MM.1S (cell line): ENCODE data around the gene MYRF.

Experiments
- DNase-seq: peaks from one replicate; pipeline ENCODE4 v3.0.0-alpha.2; 2015
- H2AFZ ChIP-seq: fragments of 300-600 bp; sonication (generic); 2 replicates; pipeline ENCODE4 v1.6.0; 2016; ENCODE audit warnings: antibody characterized with exemption, low read length
- H3F3A ChIP-seq: fragments of 300-600 bp; sonication (generic); 2 replicates; pipeline ENCODE4 v1.6.1; 2016; ENCODE audit warnings: mild to moderate bottlenecking, antibody characterized with exemption, low read length, moderate library complexity, mixed read lengths; ENCODE audit not compliant: insufficient read depth
- H3K27ac ChIP-seq: fragments of 300-600 bp; sonication (generic); 2 replicates; pipeline ENCODE4 v1.5.1; 2016; ENCODE audit warnings: mild to moderate bottlenecking, low read length
- H3K27me3 ChIP-seq: fragments of 300-600 bp; sonication (generic); replicated peaks from 2 replicates; pipeline ENCODE4 v1.6.0; 2016; ENCODE audit warnings: low read length; ENCODE audit not compliant: insufficient read depth
- H3K36me3 ChIP-seq: fragments of 300-600 bp; sonication (generic); replicated peaks from 2 replicates; pipeline ENCODE4 v1.6.1; 2016; ENCODE audit warnings: mild to moderate bottlenecking, low read length, mixed read lengths; ENCODE audit not compliant: insufficient read depth
- H3K4me1 ChIP-seq: fragments of 300-600 bp; sonication (generic); 2 replicates; pipeline ENCODE4 v1.6.1; 2016; ENCODE audit warnings: low read length, mixed read lengths
- H3K4me2 ChIP-seq: fragments of 300-600 bp; sonication (generic); 2 replicates; pipeline ENCODE4 v1.6.0; 2016; ENCODE audit warnings: low read depth, low read length
- H3K4me3 ChIP-seq: fragments of 300-600 bp; sonication (generic); 2 replicates; pipeline ENCODE4 v1.5.1; 2016; ENCODE audit warnings: low read length, mixed read lengths
- H3K79me2 ChIP-seq: fragments of 300-600 bp; sonication (generic); 2 replicates; pipeline ENCODE4 v1.6.1; 2016; ENCODE audit warnings: mixed run types, low read length, mixed read lengths
- H3K9ac ChIP-seq: fragments of 300-600 bp; sonication (generic); 2 replicates; pipeline ENCODE4 v1.6.1; 2016; ENCODE audit warnings: low read length, mixed read lengths
- H3K9me2 ChIP-seq: fragments of 300-600 bp; sonication (generic); replicated peaks from 2 replicates; pipeline ENCODE4 v1.6.1; 2016; ENCODE audit warnings: mild to moderate bottlenecking, low read length, mixed read lengths; ENCODE audit not compliant: insufficient read depth
- H3K9me3 ChIP-seq: fragments of 300-600 bp; sonication (generic); replicated peaks from 2 replicates; pipeline ENCODE4 v1.6.1; 2016; ENCODE audit warnings: mild to moderate bottlenecking, low read length, mixed read lengths; ENCODE audit not compliant: insufficient read depth
- H4K20me1 ChIP-seq: fragments of 300-600 bp; sonication (generic); 2 replicates; pipeline ENCODE4 v1.6.1; 2016; ENCODE audit warnings: mild to moderate bottlenecking, low read length, moderate library complexity, mixed read lengths; ENCODE audit not compliant: insufficient read depth
- EZH2 ChIP-seq: fragments of 300-600 bp; sonication (generic); optimal IDR thresholded peaks from 2 replicates; pipeline ENCODE3; 2017; ENCODE audit warnings: low read depth, mild to moderate bottlenecking, antibody characterized with exemption, low read length, mixed read lengths
- EZH2phosphoT487 ChIP-seq: fragments of 300-600 bp; sonication (generic); IDR thresholded peaks from 2 replicates; pipeline ENCODE4 v1.6.1; 2018; ENCODE audit warnings: antibody characterized with exemption, low read length
- TF ChIP-seq, protein P1 (sequence below): fragments of 300-600 bp; sonication (generic); IDR thresholded peaks from 2 replicates; pipeline ENCODE4 v1.5.1; 2016; ENCODE audit warnings: antibody characterized with exemption, low read length, mixed read lengths

MYRF gene

GRCh38 chr11:61762798-61763197, 10.4 kb downstream of the MYRF start:
- no peaks in the 10 kb centered on the region for H3F3A ChIP-seq
- TF ChIP-seq EZH2 (no peak), EZH2phosphoT487 (no peak)
- TF ChIP-seq, protein P1, sequence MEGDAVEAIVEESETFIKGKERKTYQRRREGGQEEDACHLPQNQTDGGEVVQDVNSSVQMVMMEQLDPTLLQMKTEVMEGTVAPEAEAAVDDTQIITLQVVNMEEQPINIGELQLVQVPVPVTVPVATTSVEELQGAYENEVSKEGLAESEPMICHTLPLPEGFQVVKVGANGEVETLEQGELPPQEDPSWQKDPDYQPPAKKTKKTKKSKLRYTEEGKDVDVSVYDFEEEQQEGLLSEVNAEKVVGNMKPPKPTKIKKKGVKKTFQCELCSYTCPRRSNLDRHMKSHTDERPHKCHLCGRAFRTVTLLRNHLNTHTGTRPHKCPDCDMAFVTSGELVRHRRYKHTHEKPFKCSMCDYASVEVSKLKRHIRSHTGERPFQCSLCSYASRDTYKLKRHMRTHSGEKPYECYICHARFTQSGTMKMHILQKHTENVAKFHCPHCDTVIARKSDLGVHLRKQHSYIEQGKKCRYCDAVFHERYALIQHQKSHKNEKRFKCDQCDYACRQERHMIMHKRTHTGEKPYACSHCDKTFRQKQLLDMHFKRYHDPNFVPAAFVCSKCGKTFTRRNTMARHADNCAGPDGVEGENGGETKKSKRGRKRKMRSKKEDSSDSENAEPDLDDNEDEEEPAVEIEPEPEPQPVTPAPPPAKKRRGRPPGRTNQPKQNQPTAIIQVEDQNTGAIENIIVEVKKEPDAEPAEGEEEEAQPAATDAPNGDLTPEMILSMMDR, result no peak
- no peaks in the 10 kb centered on the region for H3K4me1 ChIP-seq

GRCh38 chr11:61763930-61764605, 11.6 kb downstream of the MYRF start:
- Histone ChIP-seq H4K20me1 (no peaks in the 10 kb centered on the region), H3F3A (no peaks in the 10 kb centered on the region), H3K9me2 (no peaks in the 10 kb centered on the region), H3K4me3 (no peak overlapping the region), H3K4me2 (no peak overlapping the region), H3K9me3 (no peaks in the 10 kb centered on the region), H3K4me1 (no peaks in the 10 kb centered on the region), H2AFZ (no peak overlapping the region), H3K9ac (no peak overlapping the region), H3K36me3 (no peaks in the 10 kb centered on the region), H3K27me3 (peaks cover 65% of the 10 kb centered on the region), H3K27ac (no peak overlapping the region), H3K79me2 (no peaks in the 10 kb centered on the region)
- DNase-seq, result no peak
- TF ChIP-seq EZH2phosphoT487 (no peak), EZH2 (no peak)
- TF ChIP-seq, protein P1, result no peak

More at GRCh38 chr11:61762798-61763197, 10.4 kb downstream of the MYRF start:
- Histone ChIP-seq H3K9me3 (no peaks in the 10 kb centered on the region), H3K4me3 (no peak overlapping the region), H4K20me1 (no peaks in the 10 kb centered on the region), H3K27ac (no peak overlapping the region), H3K9me2 (no peaks in the 10 kb centered on the region), H3K9ac (no peak overlapping the region), H3K36me3 (no peaks in the 10 kb centered on the region), H2AFZ (no peak overlapping the region), H3K4me2 (no peak overlapping the region), H3K27me3 (peaks cover 76% of the 10 kb centered on the region), H3K79me2 (no peaks in the 10 kb centered on the region)
- DNase-seq, result no peak

DNA sequence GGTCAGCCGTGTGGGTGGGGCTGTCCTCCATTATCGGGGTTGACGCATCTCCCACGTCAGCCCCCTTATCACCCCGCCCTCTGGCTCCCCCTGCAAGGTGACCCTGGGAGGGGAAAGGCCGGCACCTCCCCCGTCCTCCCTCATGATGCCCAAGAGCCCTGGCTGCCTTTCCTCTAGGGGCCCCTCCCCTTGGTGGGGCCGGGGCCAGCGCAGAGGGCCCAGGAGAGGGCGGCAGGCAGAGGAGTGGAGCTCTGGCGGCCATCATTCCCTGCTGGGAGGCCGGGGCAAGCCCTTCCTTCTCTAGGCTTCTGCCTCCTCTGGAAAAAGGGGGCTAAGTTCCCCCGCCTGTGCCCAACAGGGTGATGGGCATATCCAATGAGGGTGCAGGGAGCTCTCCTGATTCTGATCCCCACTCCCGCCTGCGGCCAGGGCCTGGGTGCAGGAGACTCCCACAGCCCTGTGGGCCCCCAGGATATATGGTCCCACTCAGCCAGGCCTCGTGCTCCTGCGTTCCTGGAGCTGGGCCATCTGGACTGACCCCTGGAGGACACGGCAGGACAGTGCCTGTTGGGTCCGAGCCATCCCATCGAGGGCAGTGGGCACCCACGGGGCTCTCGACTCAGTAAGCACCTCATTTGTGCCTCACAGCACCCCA, 12.3 kb downstream of the MYRF start:
- no peak for DNase-seq
- Histone ChIP-seq H3K4me1 (no peaks in the 10 kb centered on the region), H3K9me3 (no peaks in the 10 kb centered on the region), H3K36me3 (no peaks in the 10 kb centered on the region), H3K9ac (no peak overlapping the region), H3K4me2 (no peak overlapping the region), H3K4me3 (no peak overlapping the region), H3K9me2 (no peaks in the 10 kb centered on the region), H3K27me3 (peaks cover 62% of the 10 kb centered on the region), H3K27ac (no peak overlapping the region), H3F3A (no peaks in the 10 kb centered on the region), H2AFZ (no peak overlapping the region), H4K20me1 (no peaks in the 10 kb centered on the region), H3K79me2 (no peaks in the 10 kb centered on the region)
- no peak for TF ChIP-seq EZH2
